Spleen (tissue), 10 donors: ENCODE results near the gene CDK2. TPM values are rescaled to one million over a fixed set of nuclear protein-coding genes. Genes with fewer than 3 reads are reported as not detected.

ENCODE experiments used
- polyA plus RNA-seq, 3 donors: library from polyadenylated mRNA; stranded (reverse); fragments of 200-250 nt; gene quantifications; one replicate each; pipeline ENCODE4 v1.2.1, GENCODE V29; 2013
- total RNA-seq, 7 donors: library from RNA; depleted of rRNA in 3 of 7; stranded (reverse); fragments of >200 nt in 3 of 7; fragmentation: NEBNext Ultra II Directional in 4 of 7; extraction: Animal tissue kit (Norgen Biotek cat#: 25700) in 4 of 7; gene quantifications; one replicate each; pipeline versions ENCODE4 v1.1.0 to v1.2.1, GENCODE V29; 2016 to 2021
- donor health status: healthy with polysubstance abuse.
- donor health status: DM: no; HTN: no; CAD: no; lungs with moderate emphysema.
- donor health status: DM: no; HTN: no; CAD: no.
- donor health status: Bipolar disorder and iron deficiency.
- donor health status: healthy.
- donor health status: DM: no; HTN: no; CAD: no.
- donor health status: DM: yes; HTN: yes; CAD: no.

The CDK2 gene
- total and polyA plus RNA-seq, 10 donors: 11.9 to 46.6 (median 26.5) TPM

Other genes with a start within 250 kb of the CDK2 start
- gene RDH5, start 246.4 kb upstream of the CDK2 start, total RNA-seq: 10 to 100 TPM in 5 of 7 donors, 1 to 10 TPM in 2; 7.4 to 17.4 (median 15.5) TPM
- gene RDH5, start 246.4 kb upstream of the CDK2 start, polyA plus RNA-seq: 10 to 100 TPM in 1 of 3 donors, 1 to 10 TPM in 2; 4.7 to 12.1 (median 9.9) TPM
- 100 to 1,000 TPM; 440 to 750 (median 627) TPM for gene CD63, start 237.8 kb upstream of the CDK2 start, total RNA-seq
- gene CD63, start 237.8 kb upstream of the CDK2 start, polyA plus RNA-seq: 100 to 1,000 TPM; 395 to 693 (median 509) TPM
- 10 to 100 TPM in 5 of 7 donors, 1 to 10 TPM in 2; 6.1 to 14.5 (median 10.7) TPM for gene GDF11, start 223.7 kb upstream of the CDK2 start, total RNA-seq
- 1 to 10 TPM; 3.5 to 5.5 (median 4.0) TPM for gene GDF11, start 223.7 kb upstream of the CDK2 start, polyA plus RNA-seq
- 10 to 100 TPM; 40.0 to 74.1 (median 46.3) TPM for gene SARNP, start 149.1 kb upstream of the CDK2 start, total RNA-seq
- 10 to 100 TPM; 72.4 to 97.6 (median 78.4) TPM for gene SARNP, start 149.1 kb upstream of the CDK2 start, polyA plus RNA-seq
- 10 to 100 TPM; 18.8 to 34.6 (median 27.9) TPM for gene ORMDL2, start 148.8 kb upstream of the CDK2 start, total RNA-seq
- 10 to 100 TPM; 21.7 to 28.9 (median 28.1) TPM for gene ORMDL2, start 148.8 kb upstream of the CDK2 start, polyA plus RNA-seq
- gene DNAJC14, start 137.2 kb upstream of the CDK2 start, total RNA-seq: 10 to 100 TPM; 28.2 to 45.0 (median 36.9) TPM
- gene DNAJC14, start 137.2 kb upstream of the CDK2 start, polyA plus RNA-seq: 10 to 100 TPM; 10.6 to 23.3 (median 13.5) TPM
- 100 to 1,000 TPM in 1 of 7 donors, 10 to 100 TPM in 6; 28.1 to 100 (median 72.2) TPM for gene MMP19, start 123.9 kb upstream of the CDK2 start, total RNA-seq
- 10 to 100 TPM in 2 of 3 donors, 1 to 10 TPM in 1; 7.9 to 13.7 (median 10.5) TPM for gene MMP19, start 123.9 kb upstream of the CDK2 start, polyA plus RNA-seq
- 10 to 100 TPM; 26.7 to 40.7 (median 36.6) TPM for gene PYM1, start 38.9 kb upstream of the CDK2 start, total RNA-seq
- gene PYM1, start 38.9 kb upstream of the CDK2 start, polyA plus RNA-seq: 10 to 100 TPM; 48.3 to 54.0 (median 51.2) TPM
- gene DGKA, start 35.7 kb upstream of the CDK2 start, total RNA-seq: 100 to 1,000 TPM; 132 to 261 (median 197) TPM
- 100 to 1,000 TPM in 2 of 3 donors, 10 to 100 TPM in 1; 73.8 to 136 (median 105) TPM for gene DGKA, start 35.7 kb upstream of the CDK2 start, polyA plus RNA-seq
- 1 to 10 TPM in 3 of 7 donors, under 1 TPM in 4; 0.44 to 1.6 (median 0.85) TPM for gene PMEL, start 788 bp upstream of the CDK2 start, total RNA-seq
- under 1 TPM; 0.15 to 0.50 (median 0.29) TPM for gene PMEL, start 788 bp upstream of the CDK2 start, polyA plus RNA-seq
- 100 to 1,000 TPM in 1 of 7 donors, 10 to 100 TPM in 6; 70.5 to 101 (median 94.4) TPM for gene RAB5B, start 7.2 kb downstream of the CDK2 start, total RNA-seq
- 10 to 100 TPM; 30.9 to 48.4 (median 35.1) TPM for gene RAB5B, start 7.2 kb downstream of the CDK2 start, polyA plus RNA-seq
- gene SUOX, start 30.4 kb downstream of the CDK2 start, total RNA-seq: 10 to 100 TPM; 13.1 to 29.1 (median 19.8) TPM
- gene SUOX, start 30.4 kb downstream of the CDK2 start, polyA plus RNA-seq: 1 to 10 TPM; 6.0 to 8.1 (median 6.1) TPM
- 1 to 10 TPM; 3.1 to 9.3 (median 6.2) TPM for gene IKZF4, start 54.2 kb downstream of the CDK2 start, total RNA-seq
- 1 to 10 TPM in 2 of 3 donors, under 1 TPM in 1; 0.80 to 1.6 (median 1.4) TPM for gene IKZF4, start 54.2 kb downstream of the CDK2 start, polyA plus RNA-seq
- 100 to 1,000 TPM in 3 of 7 donors, 10 to 100 TPM in 4; 15.3 to 674 (median 76.8) TPM for gene RPS26, start 75.1 kb downstream of the CDK2 start, total RNA-seq
- gene RPS26, start 75.1 kb downstream of the CDK2 start, polyA plus RNA-seq: 1,000 to 10,000 TPM; 1,592 to 2,958 (median 1,751) TPM
- 1 to 10 TPM in 1 of 7 donors, under 1 TPM in 3, not detected in 3; 0.47 to 1.4 (median 0.72) TPM for gene ERBB3, start 113.3 kb downstream of the CDK2 start, total RNA-seq
- gene ERBB3, start 113.3 kb downstream of the CDK2 start, polyA plus RNA-seq: 1 to 10 TPM in 1 of 3 donors, under 1 TPM in 2; 0.17 to 2.0 (median 0.23) TPM
- 10 to 100 TPM; 70.5 to 92.8 (median 78.0) TPM for gene PA2G4, start 137.7 kb downstream of the CDK2 start, total RNA-seq
- gene PA2G4, start 137.7 kb downstream of the CDK2 start, polyA plus RNA-seq: 10 to 100 TPM; 52.8 to 74.1 (median 71.0) TPM
- gene RPL41, start 149.8 kb downstream of the CDK2 start, total RNA-seq: 1,000 to 10,000 TPM; 2,138 to 3,021 (median 2,534) TPM
- 1,000 to 10,000 TPM; 7,053 to 9,352 (median 7,491) TPM for gene RPL41, start 149.8 kb downstream of the CDK2 start, polyA plus RNA-seq
- 10 to 100 TPM in 4 of 7 donors, 1 to 10 TPM in 3; 7.4 to 13.6 (median 10.5) TPM for gene ZC3H10, start 151.4 kb downstream of the CDK2 start, total RNA-seq
- 1 to 10 TPM; 1.5 to 4.0 (median 2.5) TPM for gene ZC3H10, start 151.4 kb downstream of the CDK2 start, polyA plus RNA-seq
- gene ESYT1, start 161.4 kb downstream of the CDK2 start, total RNA-seq: 100 to 1,000 TPM in 6 of 7 donors, 10 to 100 TPM in 1; 89.0 to 112 (median 107) TPM
- gene ESYT1, start 161.4 kb downstream of the CDK2 start, polyA plus RNA-seq: 10 to 100 TPM; 20.2 to 39.8 (median 33.2) TPM
- gene MYL6B, start 185.8 kb downstream of the CDK2 start, total RNA-seq: 100 to 1,000 TPM in 1 of 7 donors, 10 to 100 TPM in 6; 17.1 to 101 (median 35.7) TPM
- 10 to 100 TPM; 50.1 to 69.1 (median 57.0) TPM for gene MYL6B, start 185.8 kb downstream of the CDK2 start, polyA plus RNA-seq
- 1,000 to 10,000 TPM; 1,063 to 1,656 (median 1,218) TPM for gene MYL6, start 191.5 kb downstream of the CDK2 start, total RNA-seq
- gene MYL6, start 191.5 kb downstream of the CDK2 start, polyA plus RNA-seq: 1,000 to 10,000 TPM; 1,480 to 3,098 (median 2,131) TPM
- gene SMARCC2, start 222.7 kb downstream of the CDK2 start, total RNA-seq: 100 to 1,000 TPM in 4 of 7 donors, 10 to 100 TPM in 3; 73.7 to 121 (median 101) TPM
- 10 to 100 TPM in 1 of 3 donors, 1 to 10 TPM in 2; 8.5 to 24.7 (median 9.4) TPM for gene SMARCC2, start 222.7 kb downstream of the CDK2 start, polyA plus RNA-seq